ENCODE results near the gene LILRA6. TPM values are rescaled to one million over a fixed set of nuclear protein-coding genes. Genes with fewer than 3 reads are reported as not detected.
"Not testable (repeated sequence)": the region's sequence is repeated elsewhere in the genome, so short reads cannot be mapped to it uniquely, and the experiment has no call there.

The LILRA6 gene
- total and polyA plus RNA-seq, 2 of the 13 experiments (the other 11 are each of a cell fraction or from before 2014, with no cell fraction given), result not detected

GRCh38 chr19:54214217-54214616, 28.4 kb downstream of the LILRA6 start:
- in situ Hi-C loops (cut with HindIII; ENCODE audit: extremely low pct_ligation_motif_present, low pct_unique_long_range_greater_than_20kb); H3K9ac ChIP-seq (ENCODE audit: insufficient read depth, low read depth, low read length); POLR2A ChIA-PET; H2AFZ ChIP-seq (ENCODE audit: low read length); H3K27me3 ChIP-seq (ENCODE audit: control insufficient read depth in 1 of 2, insufficient read depth in 2 of 2, low read length in 2 of 2); H3K4me3 ChIP-seq (replicated peaks in 1 of 3; ENCODE audit: insufficient read depth in 1 of 3, low read depth in 2 of 3, low read length in 3 of 3); H4K20me1 ChIP-seq (ENCODE audit: insufficient read depth, low read length); H3K79me2 ChIP-seq (ENCODE audit: insufficient read depth, low read length); ATAC-seq; H3K4me2 ChIP-seq (ENCODE audit: low read depth, low read length); intact Hi-C loops (cut with micrococcal nuclease; ENCODE audit: unreplicated experiment); FAIRE-seq; H3K27ac ChIP-seq (ENCODE audit: extremely low read length, insufficient read depth, low read length); CTCF ChIA-PET (ENCODE audit: low intra/inter-chr PET ratio, low total read pairs); H3K9me3 ChIP-seq (ENCODE audit: low read length); DNase-seq (ENCODE audit: low spot score); BruUV-seq (replicated peaks); H3K36me3 ChIP-seq (replicated peaks in 1 of 2; ENCODE audit: control insufficient read depth in 1 of 2, insufficient read depth in 2 of 2, low read length in 2 of 2); TF ChIP-seq FOXP1 (IDR thresholded peaks at IDR 0.05): not testable (repeated sequence)
- peak; percentile 22; the same call in 1 of the 2 replicates for TF ChIP-seq PAXIP1 (CRISPR knock-in tag; conservative IDR thresholded peaks at IDR 0.05)
- TF ChIP-seq RXRB (CRISPR knock-in tag; IDR thresholded peaks at IDR 0.05; ENCODE audit: borderline replicate concordance), result 0 out of 2 replicates have a peak, but pooled peaks have one; percentile 20
- TF ChIP-seq RARA (CRISPR knock-in tag; IDR thresholded peaks at IDR 0.05), result peak; percentile 80
- TF ChIP-seq HNF4A (CRISPR knock-in tag; IDR thresholded peaks at IDR 0.05), result 0 out of 2 replicates have a peak, but pooled peaks have one; percentile 6
- TF ChIP-seq FOXP1 (CRISPR knock-in tag; IDR thresholded peaks at IDR 0.05), result peak; percentile 24; the same call in 1 of the 2 replicates
- TF ChIP-seq NR2F2 (IDR thresholded peaks at IDR 0.05; ENCODE audit: borderline replicate concordance, low read depth), result 0 out of 2 replicates have a peak, but pooled peaks have one; percentile 18
- peak; percentile 88 for TF ChIP-seq BCL6 (CRISPR knock-in tag; IDR thresholded peaks at IDR 0.05)
- peaks cover 47% of the 10 kb centered on the region for H3K4me1 ChIP-seq (ENCODE audit: insufficient read depth, low read length)
- 2% methylated on average over 4 of the region's 5 CpGs for WGBS (ENCODE audit: low lambda C conversion rate)

Measured in HepG2 (cell line).